DMS114 treated with DMSO at 0.1 percent for 48 hours (cell line): ENCODE data around the gene NAPA.

Experiments
- DNase-seq: peaks from one replicate; lab custom pipeline; 2025; ENCODE audit not compliant: unreplicated experiment; lab: John Stamatoyannopoulos, UW

The NAPA gene

DNA sequence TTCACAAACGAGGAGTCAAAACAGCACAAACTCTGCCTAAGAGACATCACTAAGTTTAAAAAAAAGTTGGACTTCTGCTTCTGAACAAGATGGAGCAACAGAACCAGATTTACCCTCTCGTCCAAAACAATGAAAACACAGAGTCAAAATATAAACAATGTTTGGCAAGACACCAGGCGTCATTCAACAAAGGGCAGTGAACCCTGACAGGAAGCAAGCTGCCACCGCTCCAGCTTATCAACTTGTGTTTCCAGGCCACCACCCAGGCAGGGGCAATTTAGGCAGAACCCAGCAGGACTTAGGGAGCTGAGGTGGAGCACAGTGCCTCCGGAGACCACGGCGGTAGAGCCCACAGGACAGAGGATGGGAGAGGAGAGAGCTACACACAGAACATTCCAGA, 8.6 kb upstream of the NAPA start:
- DNase-seq, result no peak

DNA sequence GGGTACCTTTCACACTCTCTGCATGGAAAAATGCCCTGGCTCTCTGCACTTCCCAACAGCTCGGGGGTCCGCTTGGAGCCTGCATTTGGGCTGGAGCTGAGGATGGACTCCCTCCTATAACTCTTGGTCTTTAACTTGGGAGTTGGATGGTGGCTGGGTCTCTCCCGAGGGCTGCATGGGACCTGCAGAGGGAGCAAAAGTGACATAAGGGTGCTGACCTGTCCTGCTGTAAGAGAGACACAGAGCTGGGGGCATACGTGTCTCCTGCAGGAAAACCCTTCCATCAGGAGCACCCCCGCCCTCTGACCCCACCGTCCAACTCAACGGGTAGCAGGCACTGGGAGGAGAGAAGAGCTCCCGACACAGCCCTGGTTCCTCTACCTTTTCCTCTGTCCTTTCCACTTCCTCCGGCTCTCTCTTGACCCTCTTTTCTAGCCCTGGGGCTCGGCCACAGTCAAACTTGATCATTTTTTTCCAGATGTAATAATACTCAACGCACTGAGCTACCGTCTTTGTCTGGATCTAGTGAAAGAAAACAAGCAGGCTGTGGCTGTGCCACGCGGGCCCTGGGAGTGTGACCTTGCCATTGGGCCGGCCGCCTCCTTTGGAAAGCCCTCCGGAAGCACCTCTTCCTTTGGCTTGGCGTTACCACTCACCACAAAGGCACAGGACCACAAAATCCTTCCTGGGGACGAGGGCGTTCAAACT, 6.8 kb upstream of the NAPA start:
- no peak for DNase-seq

DNA sequence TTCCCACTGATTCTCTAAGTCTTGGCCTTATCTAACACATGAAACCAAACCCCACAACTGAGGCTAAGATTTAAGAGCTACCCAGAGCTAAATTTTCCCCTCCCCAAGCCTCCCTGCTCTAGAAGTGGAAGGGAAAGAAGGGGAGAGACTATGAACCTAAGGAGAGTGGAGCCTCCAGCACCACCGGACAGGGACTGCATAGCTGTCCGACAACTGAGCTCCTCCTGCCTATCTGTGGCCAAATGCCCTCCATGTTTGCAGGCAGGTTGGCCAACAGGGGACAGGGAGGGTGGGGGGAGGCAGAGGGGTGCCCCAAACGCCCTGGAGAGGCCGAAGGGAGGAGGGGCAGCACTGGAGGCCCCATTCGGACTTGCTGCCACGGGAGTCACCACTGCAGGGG, 6.0 kb upstream of the NAPA start:
- DNase-seq, result no peak

DNA sequence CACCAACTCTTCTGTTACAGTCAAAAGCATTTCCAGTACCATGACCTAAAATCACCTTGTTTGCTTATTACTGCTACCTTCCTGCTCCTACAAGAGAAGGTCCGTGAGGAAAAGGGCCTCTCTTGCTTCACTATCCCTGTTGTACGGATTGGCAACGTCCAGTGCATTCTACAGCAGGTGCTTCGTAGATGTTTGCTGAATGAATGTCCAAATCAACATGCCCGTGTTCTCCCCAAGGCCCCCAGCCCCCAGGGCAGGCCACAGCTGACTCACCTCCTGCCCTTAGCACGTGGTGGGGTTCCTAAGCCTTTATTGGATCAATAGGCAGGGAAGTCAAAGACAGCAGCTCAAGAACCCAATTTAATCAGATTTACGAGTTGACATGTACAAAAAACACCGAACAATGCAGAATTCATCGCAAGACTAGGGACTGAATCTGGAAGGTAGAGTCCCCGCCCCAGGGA, 5.5 kb upstream of the NAPA start:
- no peak for DNase-seq

DNA sequence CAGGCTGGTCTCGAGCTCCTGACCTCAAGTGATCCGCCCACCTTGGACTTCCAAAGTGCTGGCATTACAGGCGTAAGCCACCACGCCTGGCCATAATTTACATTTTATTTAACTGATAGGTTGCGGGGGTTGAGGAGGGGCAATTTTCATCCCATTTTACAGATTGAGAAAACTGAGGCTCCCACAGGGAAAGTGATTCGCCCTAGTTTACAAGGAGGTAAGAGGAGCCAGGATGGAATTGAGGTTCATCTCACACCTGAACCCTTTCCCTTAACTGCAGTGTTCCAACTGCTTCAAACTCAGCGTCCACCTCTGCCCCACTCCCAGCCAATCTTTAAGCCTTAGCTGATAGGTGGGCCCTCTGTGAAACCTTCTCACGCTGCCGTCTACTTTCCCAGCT, 4.0 kb upstream of the NAPA start:
- no peak for DNase-seq

DNA sequence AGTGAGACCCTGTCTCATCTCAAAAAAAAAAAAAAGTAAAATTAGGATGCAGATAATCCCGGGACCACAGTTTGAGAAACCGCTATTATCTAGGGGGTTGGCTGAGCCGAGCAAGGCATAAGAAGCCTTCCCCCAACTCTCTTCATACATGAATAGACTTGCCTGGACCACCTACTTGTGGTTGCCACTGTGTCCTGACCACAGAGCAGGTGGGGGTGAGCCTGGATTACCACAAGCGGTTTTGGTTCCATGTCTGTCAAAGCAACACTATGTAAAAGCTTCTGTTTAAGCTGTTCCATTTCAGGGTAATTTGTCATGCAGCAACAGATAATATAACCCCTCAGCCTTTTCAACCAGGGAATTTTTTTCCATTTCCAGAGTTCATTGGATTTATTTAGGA, 3.3 kb upstream of the NAPA start:
- DNase-seq, result no peak

DNA sequence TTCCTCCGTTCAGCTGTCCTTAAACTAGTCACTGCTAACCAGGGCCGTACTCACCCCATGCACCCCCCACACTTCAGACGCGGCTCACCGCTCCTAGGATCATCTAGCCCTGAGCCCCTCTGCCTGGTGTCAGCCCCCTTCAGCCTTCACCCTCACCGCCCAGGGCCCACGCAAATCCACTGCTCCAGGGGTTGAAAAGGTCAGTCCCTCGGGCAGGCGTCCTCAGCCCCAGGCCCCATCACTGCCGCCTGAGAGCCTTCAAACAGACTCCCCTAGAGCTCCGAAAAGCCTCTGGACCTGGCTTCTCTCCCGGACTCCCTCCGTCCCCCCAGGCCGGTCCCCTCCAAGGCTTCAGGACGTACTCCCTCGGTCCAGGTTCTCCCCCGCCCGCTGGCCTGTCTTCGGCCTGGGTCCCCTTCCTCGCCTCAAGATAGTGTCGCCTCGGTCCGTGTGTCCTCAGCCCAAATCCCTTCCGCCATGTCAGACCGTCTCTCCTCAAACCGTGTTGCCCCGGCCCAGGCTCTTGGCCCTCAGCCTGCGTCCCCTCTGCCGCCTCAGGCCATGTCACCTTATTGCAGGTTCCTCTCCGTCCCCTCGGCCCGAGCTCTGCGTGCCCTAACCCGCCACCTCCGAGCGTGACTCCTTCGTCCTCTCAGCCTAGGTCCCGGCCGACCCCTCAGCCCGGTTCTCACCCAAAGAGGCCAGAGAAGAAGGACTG, 553 bp downstream of the NAPA start:
- DNase-seq, result no peak

DNA sequence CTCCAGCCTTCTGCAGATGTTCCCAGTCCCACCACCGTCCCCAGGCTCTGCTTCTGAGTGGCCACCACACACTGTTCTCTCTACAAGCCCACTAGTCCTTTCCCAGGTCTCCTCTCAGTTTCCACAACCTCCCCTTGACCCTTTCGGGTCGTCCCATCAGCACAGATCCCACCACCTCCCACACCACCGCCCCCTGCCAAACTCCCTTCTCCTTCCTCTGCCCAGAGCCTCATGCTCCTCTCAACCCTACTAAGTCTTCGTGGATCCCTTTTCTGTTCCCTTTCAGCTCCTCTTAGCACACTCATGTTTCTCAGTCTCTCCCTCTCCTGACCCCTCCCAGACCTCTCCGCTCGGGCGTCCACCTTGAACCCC, 1.9 kb downstream of the NAPA start:
- no peak for DNase-seq

DNA sequence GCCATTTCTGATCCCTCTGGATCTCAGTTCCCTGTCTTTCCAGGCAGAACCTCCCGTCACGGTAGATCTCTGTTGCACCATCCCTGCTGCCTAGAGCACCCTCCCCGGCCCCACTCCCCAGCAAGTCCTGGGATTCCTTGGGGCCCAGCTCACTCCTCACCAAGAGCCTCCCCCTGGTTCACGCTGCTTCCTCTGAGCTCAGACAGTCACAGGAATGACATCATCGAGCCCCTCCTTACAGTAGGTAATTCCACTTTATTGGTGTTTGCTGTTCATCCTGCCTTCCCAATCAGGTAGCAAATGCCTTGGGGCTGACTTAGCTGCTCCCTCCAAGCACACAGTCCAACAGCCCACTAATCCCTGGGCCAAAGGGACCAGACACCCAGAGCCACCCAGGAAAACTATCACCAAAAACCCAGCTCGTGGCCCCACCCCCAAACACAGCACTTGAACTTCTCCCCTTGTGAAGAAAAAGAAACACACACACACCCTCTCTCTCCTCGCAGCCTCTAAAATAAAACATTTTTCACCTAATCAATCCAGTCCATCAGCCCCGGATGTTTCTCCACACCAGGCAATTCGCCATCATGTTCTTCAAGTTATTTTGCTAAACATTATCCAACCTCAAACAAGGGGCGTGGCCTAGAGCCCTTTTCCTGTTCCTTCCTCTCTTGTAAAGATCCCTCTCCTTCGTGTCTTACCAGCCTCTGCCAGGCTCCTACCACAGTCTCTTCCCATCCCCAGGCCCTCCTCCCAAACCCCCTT, 2.5 kb downstream of the NAPA start:
- no peak for DNase-seq

DNA sequence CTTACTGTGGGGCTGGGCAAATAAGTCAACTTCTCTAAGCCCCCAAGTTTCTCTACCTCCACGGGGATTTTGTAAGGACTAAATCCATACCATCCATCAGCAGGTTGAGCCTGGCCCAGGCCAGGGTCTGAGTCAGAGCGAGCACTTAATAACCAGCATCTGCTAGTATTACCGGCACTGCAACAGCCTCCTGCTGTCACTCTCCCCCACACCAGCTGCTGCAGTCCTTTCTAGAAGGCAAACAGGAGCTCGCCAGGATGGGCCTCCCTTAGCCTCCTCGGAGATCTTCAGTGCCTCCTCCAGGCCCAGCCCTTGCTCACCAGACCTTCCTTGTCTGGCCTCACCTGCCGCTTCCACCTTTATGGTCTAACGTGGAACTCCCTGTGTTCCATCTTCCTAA, 3.2 kb downstream of the NAPA start:
- no peak for DNase-seq

DNA sequence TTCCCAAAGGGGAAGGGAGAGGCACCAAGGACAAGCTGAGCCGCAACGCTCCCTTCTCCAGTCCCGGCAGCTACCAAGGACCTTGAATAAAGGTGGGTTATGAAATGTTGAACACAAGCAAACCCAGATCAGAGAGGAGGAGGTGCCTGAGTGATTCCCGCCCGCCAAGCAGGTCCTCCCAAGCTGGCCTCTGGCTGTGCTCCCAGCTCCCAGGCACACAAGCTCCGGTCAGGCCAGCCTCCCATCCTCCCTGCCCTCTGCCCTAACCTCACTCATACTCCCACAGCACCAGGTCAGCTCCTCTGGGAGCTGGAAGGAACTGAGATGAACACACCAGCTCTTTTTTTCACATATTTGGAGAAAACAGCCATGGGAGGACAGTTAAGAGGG, 3.7 kb downstream of the NAPA start:
- no peak for DNase-seq

DNA sequence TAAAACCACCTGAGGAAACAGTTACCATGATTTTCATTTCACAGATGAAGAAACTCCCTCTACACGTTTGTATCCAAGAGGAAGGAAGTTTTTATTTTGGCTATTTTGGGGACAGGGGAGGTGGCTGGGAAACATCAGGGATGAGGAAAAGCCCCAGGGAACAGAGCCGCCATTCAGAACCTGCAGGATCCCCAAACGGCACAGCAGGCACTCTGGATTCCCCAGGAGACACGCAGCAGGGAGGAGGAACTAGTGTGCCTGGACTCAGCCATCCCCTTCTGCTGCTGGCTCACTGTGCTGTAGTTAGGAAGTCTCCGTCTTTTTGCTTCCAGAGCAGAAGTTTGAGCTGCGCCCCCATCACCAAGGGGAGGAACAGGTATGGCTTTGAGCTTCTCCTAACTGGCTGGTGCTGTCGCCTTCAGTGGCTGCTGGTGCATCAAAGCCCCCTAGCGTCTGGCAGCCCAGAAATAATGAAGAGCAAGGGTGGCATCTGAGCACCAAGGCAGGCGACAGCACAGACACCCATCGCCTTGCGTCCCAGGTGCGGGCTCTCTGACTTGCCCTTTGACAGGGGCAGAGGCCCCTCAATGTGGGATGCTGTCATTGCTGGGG, 4.2 kb downstream of the NAPA start:
- DNase-seq, result no peak

DNA sequence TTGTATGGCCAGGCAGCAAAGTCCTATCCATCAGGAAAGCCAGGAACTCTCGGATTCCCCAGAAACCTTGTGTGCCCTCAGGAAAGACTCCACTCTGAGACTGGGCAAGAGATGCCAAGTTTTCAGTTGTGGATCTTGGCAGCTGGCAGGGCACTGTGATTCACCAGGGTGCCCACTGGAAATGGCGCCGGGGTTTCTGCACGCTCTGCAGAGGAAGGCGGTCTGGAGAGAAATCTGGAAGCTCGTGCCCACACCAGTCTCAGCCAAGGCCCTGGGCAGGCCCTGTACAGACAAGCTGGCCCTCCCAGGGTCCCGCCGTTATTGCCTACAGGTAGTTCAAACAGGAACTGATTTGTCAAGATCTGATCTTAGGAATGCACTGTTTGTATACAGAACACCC, 4.9 kb downstream of the NAPA start:
- no peak for DNase-seq

DNA sequence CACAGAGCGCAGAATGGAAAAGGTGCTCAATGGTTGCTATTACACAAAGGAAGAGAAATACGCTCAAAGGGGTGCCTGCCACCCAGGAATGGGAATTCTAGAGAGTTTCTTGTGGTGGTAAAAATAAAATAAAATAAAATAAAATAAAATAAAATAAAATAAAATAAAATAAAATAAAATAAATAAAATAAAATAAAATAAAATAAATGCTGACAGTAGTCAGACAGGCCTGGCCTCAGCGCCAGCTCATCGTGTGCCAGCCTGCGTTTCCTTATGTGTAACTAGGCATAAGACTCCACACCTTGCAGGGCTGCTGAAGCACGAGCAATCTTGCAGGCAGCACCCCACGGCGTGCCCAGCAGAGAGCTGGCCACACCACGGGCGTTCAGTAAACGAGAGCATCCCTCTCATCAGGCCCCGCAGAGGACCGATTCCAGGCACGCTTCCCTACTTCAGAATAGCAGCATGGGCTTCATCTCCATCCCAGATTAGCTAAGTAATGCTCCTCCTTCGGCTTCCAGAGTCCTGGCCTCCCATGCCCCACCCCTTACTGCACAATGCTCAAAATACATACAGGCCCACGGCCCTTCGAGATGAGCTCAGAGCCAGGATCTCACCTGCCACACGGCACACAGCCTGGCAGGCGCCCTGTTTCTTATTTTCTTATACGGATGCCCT, 5.6 kb downstream of the NAPA start:
- DNase-seq, result no peak

DNA sequence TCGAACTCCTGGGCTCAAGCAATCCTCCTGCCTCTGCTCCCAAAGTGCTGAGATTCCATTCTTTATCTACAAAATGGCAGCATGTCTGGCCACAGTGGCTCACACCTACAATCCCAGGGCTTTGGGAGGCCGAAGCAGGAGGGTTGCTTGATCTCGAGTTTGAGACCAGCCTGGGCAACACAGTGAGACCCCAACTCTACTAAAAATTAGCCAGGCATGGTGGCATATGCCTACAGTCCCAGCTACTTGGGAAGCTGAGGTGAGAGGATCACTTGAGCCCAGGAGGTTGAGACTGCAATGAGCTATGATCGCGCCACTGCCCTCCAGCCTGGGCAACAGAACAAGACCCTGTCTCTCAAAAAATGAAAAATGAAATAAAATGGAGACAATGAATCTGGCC, 6.1 kb downstream of the NAPA start:
- no peak for DNase-seq

DNA sequence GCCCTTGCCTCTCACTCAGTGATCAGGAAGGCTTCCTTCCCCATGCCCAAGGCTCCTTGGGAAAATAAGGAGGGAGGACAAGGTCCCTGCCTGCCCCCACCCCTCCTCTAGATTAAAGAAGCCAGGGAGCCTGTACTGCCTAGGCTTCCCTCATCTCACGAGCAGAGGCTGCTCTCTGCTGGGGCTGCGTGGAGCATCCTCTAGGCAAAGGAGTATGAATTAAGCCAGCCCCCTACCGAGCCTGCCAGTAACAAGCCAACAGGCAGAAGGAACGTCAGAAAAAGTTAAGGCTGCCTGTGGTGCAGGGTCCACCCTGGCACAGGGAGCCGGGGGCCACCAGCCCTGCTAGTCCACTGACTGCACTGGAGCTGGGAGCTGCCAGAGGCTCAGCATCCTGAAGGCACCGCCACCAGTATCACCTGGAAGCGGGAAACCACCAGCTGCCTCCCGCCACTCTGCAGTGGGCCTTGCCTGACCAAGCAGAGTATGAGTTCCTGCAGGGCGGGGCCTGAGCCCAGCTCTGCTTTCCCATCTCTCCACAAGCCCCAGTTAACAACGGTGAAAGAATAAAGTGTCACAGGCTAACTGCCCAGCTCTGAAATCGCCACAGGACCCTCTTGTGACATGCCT, 6.8 kb downstream of the NAPA start:
- no peak for DNase-seq

DNA sequence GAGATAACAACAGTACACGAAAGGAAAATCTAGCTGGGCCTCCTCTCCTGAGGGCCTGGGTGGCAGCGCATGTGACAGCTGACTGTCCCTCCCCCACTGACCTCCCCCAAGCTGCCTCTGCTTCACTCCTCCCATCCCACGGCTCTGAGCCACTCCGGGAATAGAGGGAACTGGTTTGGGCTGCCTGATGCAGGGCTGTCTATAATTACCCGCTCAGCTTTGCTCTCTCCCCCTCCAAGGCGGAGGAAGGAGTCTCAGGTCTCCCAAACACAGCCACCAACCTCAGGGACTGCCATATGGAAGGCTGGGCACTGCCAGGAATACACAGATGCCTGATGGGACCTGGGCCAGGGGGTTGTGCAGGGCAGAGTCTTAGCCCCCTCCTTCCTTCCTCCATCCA, 7.9 kb downstream of the NAPA start:
- no peak for DNase-seq

DNA sequence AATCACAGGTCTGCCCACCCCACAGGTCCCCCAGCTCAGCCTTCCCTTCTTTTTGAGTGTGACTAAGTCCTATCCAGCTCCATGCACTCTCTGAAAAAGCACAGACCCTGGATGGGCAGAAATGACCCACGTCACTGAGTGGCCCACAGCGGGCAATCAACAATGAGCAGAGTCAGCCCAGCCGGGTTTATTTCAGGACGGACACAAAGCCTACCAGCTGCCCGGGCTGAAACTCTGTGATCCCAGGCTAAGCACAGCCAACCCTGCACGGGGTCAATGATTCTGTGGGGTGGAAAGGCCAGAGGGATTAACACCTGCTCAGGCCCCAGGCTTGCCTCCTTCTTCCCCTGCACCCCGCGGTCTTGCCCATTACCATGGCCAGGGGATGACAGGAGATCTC, 8.4 kb downstream of the NAPA start:
- no peak for DNase-seq

DNA sequence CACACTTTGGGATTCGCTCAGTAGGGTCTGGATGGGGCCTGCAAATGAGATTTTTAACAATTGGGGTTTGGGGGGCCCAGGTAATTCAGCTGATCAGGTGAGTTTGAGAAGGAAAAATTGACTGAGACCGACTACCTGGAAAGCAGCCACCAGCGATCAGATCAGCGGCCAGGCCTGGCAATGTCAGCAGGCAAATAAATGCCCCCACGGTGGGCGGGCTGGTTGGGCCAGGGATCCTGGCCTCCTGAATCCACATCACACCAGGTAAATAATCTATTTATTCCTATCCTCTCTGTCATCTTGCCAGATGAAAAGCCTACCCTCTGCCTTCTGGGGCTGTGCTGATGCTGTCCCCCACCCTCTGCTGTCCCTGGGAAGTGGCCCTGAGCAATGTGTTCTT, 9.4 kb downstream of the NAPA start:
- no peak for DNase-seq

DNA sequence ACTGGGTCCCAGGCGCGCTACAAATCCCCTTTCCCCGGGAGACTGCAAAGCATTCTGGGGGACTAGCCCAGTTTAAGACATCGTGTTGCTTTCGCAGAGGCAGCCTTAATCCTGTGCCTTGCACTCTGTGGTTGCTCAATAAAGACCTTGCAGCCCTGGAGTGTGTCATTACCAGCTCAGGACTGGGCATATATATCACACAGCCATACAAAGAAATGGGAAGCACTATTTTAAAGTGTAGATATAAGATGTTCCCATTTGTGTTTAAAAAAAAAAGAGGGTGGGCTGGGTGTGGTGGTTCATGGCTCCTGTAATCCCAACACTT, 11.1 kb downstream of the NAPA start:
- no peak for DNase-seq
